KMS-11 (cell line): ENCODE measurements around the gene RFPL4A.
"Not testable (repeated sequence)": the region's sequence is repeated elsewhere in the genome, so short reads cannot be mapped to it uniquely, and the experiment has no call there.

Experiments
- H2AFZ ChIP-seq: fragments of 200-600 bp; sonication (generic); 2 replicates; pipeline ENCODE4 v1.6.1; 2016; ENCODE audit warnings: antibody characterized with exemption, mixed run types, low read depth
- H3K27ac ChIP-seq: fragments of 200-600 bp; sonication (generic); 2 replicates; pipeline ENCODE4 v1.6.1; 2016; ENCODE audit warnings: mild to moderate bottlenecking, mixed run types
- H3K27me3 ChIP-seq: fragments of 200-600 bp; sonication (generic); 2 replicates; pipeline ENCODE4 v1.6.1; 2017; ENCODE audit warnings: mild to moderate bottlenecking, low read depth, mixed run types, moderate library complexity; ENCODE audit not compliant: insufficient read depth
- H3K36me3 ChIP-seq: fragments of 200-600 bp; sonication (generic); 2 replicates; pipeline ENCODE4 v1.6.1; 2017; ENCODE audit warnings: mild to moderate bottlenecking, mixed run types; ENCODE audit not compliant: insufficient read depth
- H3K4me1 ChIP-seq: fragments of 200-600 bp; sonication (generic); 2 replicates; pipeline ENCODE4 v1.6.1; 2016; ENCODE audit warnings: mild to moderate bottlenecking, low read depth, mixed run types; ENCODE audit not compliant: poor library complexity, severe bottlenecking
- H3K4me2 ChIP-seq: fragments of 200-600 bp; sonication (generic); 2 replicates; pipeline ENCODE4 v1.7.0; 2016; ENCODE audit warnings: mild to moderate bottlenecking, mixed run types
- H3K4me3 ChIP-seq: fragments of 200-600 bp; sonication (generic); IDR thresholded peaks from 2 replicates; pipeline ENCODE4 v1.6.1; 2017; ENCODE audit warnings: low read depth, low read length, mixed read lengths; ENCODE audit not compliant: insufficient read depth
- H3K79me2 ChIP-seq: fragments of 200-600 bp; sonication (generic); 2 replicates; pipeline ENCODE4 v1.6.1; 2016; ENCODE audit warnings: low read depth, mixed run types; ENCODE audit not compliant: insufficient read depth
- H3K9ac ChIP-seq: fragments of 200-600 bp; sonication (generic); 2 replicates; pipeline ENCODE4 v1.6.1; 2016; ENCODE audit warnings: mild to moderate bottlenecking, mixed run types
- H4K20me1 ChIP-seq: fragments of 200-600 bp; sonication (generic); 2 replicates; pipeline ENCODE4 v1.6.1; 2016; ENCODE audit warnings: mild to moderate bottlenecking, mixed run types; ENCODE audit not compliant: insufficient read depth
- TF ChIP-seq, protein P1 (sequence below): fragments of 200-600 bp; sonication (generic); conservative IDR thresholded peaks from 2 replicates; pipeline ENCODE4 v1.6.1; 2017; ENCODE audit warnings: low read depth, mild to moderate bottlenecking, antibody characterized with exemption, low read length, moderate library complexity, mixed read lengths

Gene RFPL4A

DNA sequence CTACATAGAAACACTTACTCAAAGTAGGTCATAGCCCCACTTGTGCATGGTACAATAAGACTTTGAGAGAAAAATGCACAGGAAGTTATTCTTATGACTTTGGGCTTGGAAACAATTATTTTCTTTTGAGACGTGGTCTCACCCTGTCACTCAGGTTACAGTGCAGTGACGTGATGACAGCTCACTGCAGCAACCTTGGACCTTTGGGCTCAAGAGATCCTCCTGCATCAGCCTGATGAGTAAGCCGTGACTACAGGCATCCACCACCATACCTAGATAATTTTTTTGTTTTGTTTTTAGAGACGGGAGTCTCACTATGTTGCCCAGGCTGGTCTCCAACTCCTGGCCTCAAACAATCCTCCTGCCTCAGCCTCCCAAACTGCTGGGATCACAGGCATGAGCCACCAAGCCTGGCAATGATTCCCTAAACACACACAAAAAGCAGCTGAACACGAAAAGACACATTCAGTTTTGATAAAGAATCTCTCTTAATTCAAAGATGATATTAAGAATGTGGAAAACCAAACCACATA is 38.6 kb upstream of the RFPL4A start:
- no peaks in the 10 kb centered on the region for H3K36me3 ChIP-seq
- no peak overlapping the region for H3K4me2 ChIP-seq
- H3K4me3 ChIP-seq, result no peak overlapping the region
- no peaks in the 10 kb centered on the region for H3K27me3 ChIP-seq
- TF ChIP-seq, protein P1, sequence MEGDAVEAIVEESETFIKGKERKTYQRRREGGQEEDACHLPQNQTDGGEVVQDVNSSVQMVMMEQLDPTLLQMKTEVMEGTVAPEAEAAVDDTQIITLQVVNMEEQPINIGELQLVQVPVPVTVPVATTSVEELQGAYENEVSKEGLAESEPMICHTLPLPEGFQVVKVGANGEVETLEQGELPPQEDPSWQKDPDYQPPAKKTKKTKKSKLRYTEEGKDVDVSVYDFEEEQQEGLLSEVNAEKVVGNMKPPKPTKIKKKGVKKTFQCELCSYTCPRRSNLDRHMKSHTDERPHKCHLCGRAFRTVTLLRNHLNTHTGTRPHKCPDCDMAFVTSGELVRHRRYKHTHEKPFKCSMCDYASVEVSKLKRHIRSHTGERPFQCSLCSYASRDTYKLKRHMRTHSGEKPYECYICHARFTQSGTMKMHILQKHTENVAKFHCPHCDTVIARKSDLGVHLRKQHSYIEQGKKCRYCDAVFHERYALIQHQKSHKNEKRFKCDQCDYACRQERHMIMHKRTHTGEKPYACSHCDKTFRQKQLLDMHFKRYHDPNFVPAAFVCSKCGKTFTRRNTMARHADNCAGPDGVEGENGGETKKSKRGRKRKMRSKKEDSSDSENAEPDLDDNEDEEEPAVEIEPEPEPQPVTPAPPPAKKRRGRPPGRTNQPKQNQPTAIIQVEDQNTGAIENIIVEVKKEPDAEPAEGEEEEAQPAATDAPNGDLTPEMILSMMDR, result no peak
- H3K27ac ChIP-seq, result no peak overlapping the region
- H2AFZ ChIP-seq, result no peak overlapping the region
- no peak overlapping the region for H3K9ac ChIP-seq
- no peaks in the 10 kb centered on the region for H3K4me1 ChIP-seq
- H3K79me2 ChIP-seq, result no peaks in the 10 kb centered on the region
- no peaks in the 10 kb centered on the region for H4K20me1 ChIP-seq

DNA sequence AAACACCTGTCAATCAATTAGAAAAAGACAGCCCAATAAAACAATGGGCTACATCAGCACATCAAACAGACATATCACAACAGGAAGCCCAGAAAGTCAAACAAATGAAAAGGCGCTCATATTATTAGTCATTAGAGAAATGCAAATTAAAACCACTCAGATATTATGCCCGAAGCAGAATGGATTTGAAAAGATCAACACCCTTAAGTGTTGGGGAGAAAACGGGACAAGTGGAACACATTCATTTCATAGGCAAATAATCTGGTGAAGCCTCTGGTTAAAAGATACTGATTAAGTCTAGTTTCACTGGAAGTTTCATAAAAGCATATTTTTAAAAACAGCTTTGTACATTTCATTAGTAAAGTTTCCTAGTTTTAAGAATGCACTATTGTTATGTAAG is 38.1 kb upstream of the RFPL4A start:
- TF ChIP-seq, protein P1, result no peak
- H3K4me2 ChIP-seq, result no peak overlapping the region
- no peak overlapping the region for H3K4me3 ChIP-seq
- no peaks in the 10 kb centered on the region for H4K20me1 ChIP-seq
- H3K79me2 ChIP-seq, result no peaks in the 10 kb centered on the region
- no peak overlapping the region for H2AFZ ChIP-seq
- no peaks in the 10 kb centered on the region for H3K4me1 ChIP-seq
- H3K27ac ChIP-seq, result no peak overlapping the region
- no peaks in the 10 kb centered on the region for H3K27me3 ChIP-seq
- H3K36me3 ChIP-seq, result no peaks in the 10 kb centered on the region
- H3K9ac ChIP-seq, result no peak overlapping the region

DNA sequence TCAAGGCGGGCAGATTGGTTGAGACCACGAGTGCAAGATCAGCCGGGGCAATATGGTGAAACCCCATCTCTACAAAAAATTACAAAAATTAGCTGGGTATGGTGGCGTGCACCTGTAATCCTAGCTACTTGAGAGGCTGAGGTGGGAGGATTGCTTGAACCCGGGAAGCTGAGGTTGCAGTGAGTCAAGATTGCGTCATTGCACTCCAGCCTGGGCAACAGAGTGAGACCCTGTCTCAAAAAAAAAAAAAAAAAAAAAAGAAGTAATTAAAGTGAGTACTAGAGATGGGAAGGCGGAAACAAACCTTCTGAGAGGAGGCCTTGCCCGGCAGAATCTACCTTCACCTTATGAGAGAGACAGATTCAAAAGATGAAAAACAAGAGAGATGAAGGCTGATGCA is 35.4 kb upstream of the RFPL4A start:
- H4K20me1 ChIP-seq, result no peaks in the 10 kb centered on the region
- no peaks in the 10 kb centered on the region for H3K79me2 ChIP-seq
- no peak overlapping the region for H3K27ac ChIP-seq
- no peak overlapping the region for H3K9ac ChIP-seq
- no peaks in the 10 kb centered on the region for H3K4me1 ChIP-seq
- TF ChIP-seq, protein P1, result no peak
- H3K4me2 ChIP-seq, result no peak overlapping the region
- no peaks in the 10 kb centered on the region for H3K36me3 ChIP-seq
- H3K27me3 ChIP-seq, result no peaks in the 10 kb centered on the region
- H2AFZ ChIP-seq, result no peak overlapping the region
- no peak overlapping the region for H3K4me3 ChIP-seq

DNA sequence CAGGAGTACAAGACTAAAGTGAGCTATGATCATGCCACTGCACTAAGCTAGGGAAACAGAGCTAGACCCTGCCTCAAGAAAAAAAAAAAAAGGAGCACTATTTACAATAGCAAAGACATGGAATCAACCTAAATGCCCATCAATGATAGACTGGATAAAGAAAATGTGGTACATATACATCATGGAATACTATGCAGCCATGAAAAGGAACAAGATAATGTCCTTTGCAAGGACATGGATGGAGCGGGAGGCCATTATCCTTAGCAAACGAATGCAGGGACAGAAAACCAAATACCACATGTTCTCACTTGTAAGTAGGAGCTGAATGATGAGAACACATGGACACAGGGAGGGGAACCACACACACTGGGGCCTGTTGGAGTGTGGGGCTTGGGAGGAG is 28.5 kb upstream of the RFPL4A start:
- not testable (repeated sequence) for H3K4me3 ChIP-seq, H3K4me1 ChIP-seq, H4K20me1 ChIP-seq, H3K79me2 ChIP-seq, H3K9ac ChIP-seq, H3K27ac ChIP-seq, H3K4me2 ChIP-seq, H3K27me3 ChIP-seq, H2AFZ ChIP-seq, H3K36me3 ChIP-seq

DNA sequence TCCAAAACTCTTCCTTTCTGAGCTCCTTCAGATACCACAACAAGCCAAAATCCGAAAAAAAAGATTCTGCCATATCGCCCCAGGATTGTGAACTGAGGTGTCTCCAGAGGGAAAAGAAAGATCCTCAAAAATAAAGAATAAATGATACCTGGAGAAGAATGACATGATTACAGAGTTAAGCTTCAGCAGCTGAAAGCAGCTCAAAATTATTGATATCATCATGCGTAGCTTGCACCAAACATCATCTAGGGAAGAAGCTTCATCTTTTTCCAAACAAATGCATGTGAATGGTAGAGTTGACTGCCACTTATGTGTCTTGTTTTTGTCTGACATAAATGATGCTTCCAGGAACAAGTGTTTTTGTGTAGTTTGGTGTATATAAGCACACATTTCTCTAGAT is 20.6 kb upstream of the RFPL4A start, which contains the start of gene NLRP9:
NLRP9 (minus strand) TSS at position 101 of the 400 bp plus-strand sequence; CDS start at position 73, 28 bp downstream.
- Histone ChIP-seq H4K20me1 (no peaks in the 10 kb centered on the region), H3K4me3 (no peak within 1 kb of the TSS), H2AFZ (no peak within 1 kb of the TSS), H3K79me2 (no peaks in the 10 kb centered on the region), H3K4me2 (no peak within 1 kb of the TSS), H3K36me3 (no peaks in the 10 kb centered on the region), H3K4me1 (no peaks in the 10 kb centered on the region), H3K27me3 (no peaks in the 10 kb centered on the region), H3K27ac (no peak within 1 kb of the TSS), H3K9ac (no peak within 1 kb of the TSS)
- TF ChIP-seq, protein P1, result no peak
